ENCODE results near the gene C1RL. TPM values are rescaled to one million over a fixed set of nuclear protein-coding genes. Genes with fewer than 3 reads are reported as not detected.

C1RL gene
- total RNA-seq, 2 donors from 2014 or later, result 32.5 to 46.4 TPM

- Histone ChIP-seq H3K4me1 (ENCODE audit: control insufficient read depth, insufficient read depth, low read length) (no peaks in the 10 kb centered on the region), H3K36me3 (ENCODE audit: control insufficient read depth, insufficient read depth, low read length) (no peaks in the 10 kb centered on the region), H3K9ac (ENCODE audit: extremely low read depth, low read length, poor library complexity, severe bottlenecking) (no peak overlapping the region), H3K4me3 (ENCODE audit: low read length) (peak overlapping the region; percentile 32), H3K27ac (ENCODE audit: low read depth, low read length) (no peak overlapping the region), H3K9me3 (ENCODE audit: control insufficient read depth, low read length) (peaks cover 12% of the 10 kb centered on the region), H3K27me3 (ENCODE audit: control insufficient read depth, insufficient read depth, low read length, poor library complexity, severe bottlenecking) (peaks cover 16% of the 10 kb centered on the region)
- Mint-ChIP-seq H3K27ac (no peak overlapping the region), H3K27me3 (ENCODE audit: insufficient read depth) (peaks cover 16% of the 10 kb centered on the region), H3K4me3 (no peak overlapping the region), H3K4me1 (peaks cover 15% of the 10 kb centered on the region), H3K9me3 (peaks cover 19% of the 10 kb centered on the region), H3K36me3 (ENCODE audit: low read depth) (peaks cover 36% of the 10 kb centered on the region)
- 92 to 94% methylated on average over 1 of the region's 1 CpG for WGBS, 2 experiments (ENCODE audit: insufficient coverage in 1 of 2, insufficient read length in 1 of 2)
- no peak for DNase-seq
- no peak for TF ChIP-seq CTCF (conservative IDR thresholded peaks at IDR 0.05)
Measured at GRCh38 chr12:7106082-7106481, 2.9 kb downstream of the C1RL start.

- Histone ChIP-seq H3K27ac (ENCODE audit: low read depth, low read length) (no peak overlapping the region), H3K9ac (ENCODE audit: extremely low read depth, low read length, poor library complexity, severe bottlenecking) (no peak overlapping the region), H3K4me3 (ENCODE audit: low read length) (no peak overlapping the region), H3K36me3 (ENCODE audit: control insufficient read depth, insufficient read depth, low read length) (no peaks in the 10 kb centered on the region), H3K27me3 (ENCODE audit: control insufficient read depth, insufficient read depth, low read length, poor library complexity, severe bottlenecking) (no peaks in the 10 kb centered on the region), H3K4me1 (ENCODE audit: control insufficient read depth, insufficient read depth, low read length) (no peaks in the 10 kb centered on the region), H3K9me3 (ENCODE audit: control insufficient read depth, low read length) (peaks cover 12% of the 10 kb centered on the region)
- peaks cover 2% of the 10 kb centered on the region for H3K27me3 Mint-ChIP-seq (ENCODE audit: insufficient read depth)
- peaks cover 11% of the 10 kb centered on the region for H3K4me1 Mint-ChIP-seq
- peaks cover 19% of the 10 kb centered on the region for H3K9me3 Mint-ChIP-seq
- no peak for DNase-seq
- H3K4me3 Mint-ChIP-seq, result no peak overlapping the region
- no peak for TF ChIP-seq CTCF (conservative IDR thresholded peaks at IDR 0.05)
- no peak overlapping the region for H3K27ac Mint-ChIP-seq
- peaks cover 41% of the 10 kb centered on the region for H3K36me3 Mint-ChIP-seq (ENCODE audit: low read depth)
- 91 to 92% methylated on average over 11 to 14 of the region's 14 CpGs for WGBS, 2 experiments (ENCODE audit: insufficient coverage in 1 of 2, insufficient read length in 1 of 2)
Measured at GRCh38 chr12:7103837-7104584, 5.0 kb downstream of the C1RL start.

GRCh38 chr12:7102582-7102981 lies 6.4 kb downstream of the C1RL start:
- Mint-ChIP-seq H3K4me3 (no peak overlapping the region), H3K36me3 (ENCODE audit: low read depth) (peaks cover 45% of the 10 kb centered on the region), H3K27ac (no peak overlapping the region), H3K9me3 (peaks cover 15% of the 10 kb centered on the region), H3K4me1 (peaks cover under 1% of the 10 kb centered on the region), H3K27me3 (ENCODE audit: insufficient read depth) (peaks cover 2% of the 10 kb centered on the region)
- Histone ChIP-seq H3K27ac (ENCODE audit: low read depth, low read length) (no peak overlapping the region), H3K4me1 (ENCODE audit: control insufficient read depth, insufficient read depth, low read length) (no peaks in the 10 kb centered on the region), H3K9me3 (ENCODE audit: control insufficient read depth, low read length) (peaks cover 12% of the 10 kb centered on the region), H3K27me3 (ENCODE audit: control insufficient read depth, insufficient read depth, low read length, poor library complexity, severe bottlenecking) (no peaks in the 10 kb centered on the region), H3K4me3 (ENCODE audit: low read length) (no peak overlapping the region), H3K36me3 (ENCODE audit: control insufficient read depth, insufficient read depth, low read length) (no peaks in the 10 kb centered on the region), H3K9ac (ENCODE audit: extremely low read depth, low read length, poor library complexity, severe bottlenecking) (no peak overlapping the region)
- no peak for DNase-seq
- WGBS, 2 experiments (ENCODE audit: insufficient coverage in 1 of 2, insufficient read length in 1 of 2), result 83 to 94% methylated on average over 3 of the region's 3 CpGs
- no peak for TF ChIP-seq CTCF (conservative IDR thresholded peaks at IDR 0.05)
